Nephron (organoid): Measurements from ENCODE around the gene GARIN5A.
A peak's percentile ranks its signal among the peaks of the same experiment; 100 is the strongest.

ENCODE experiments used
- H3K27ac Mint-ChIP-seq, 3 experiments: 2 replicates each; pipeline ENCODE4 v1.8.0; 2020; ENCODE audit warnings: mixed read lengths in 3 of 3, mild to moderate bottlenecking in 2 of 3, moderate library complexity in 1 of 3
- H3K27me3 Mint-ChIP-seq: 2 replicates; pipeline ENCODE4 v1.8.0; 2021; ENCODE audit warnings: low read depth, mild to moderate bottlenecking, moderate library complexity, mixed read lengths
- H3K36me3 Mint-ChIP-seq: 2 replicates; pipeline ENCODE4 v1.8.0; 2020; ENCODE audit warnings: low read depth, mixed read lengths
- H3K4me1 Mint-ChIP-seq: 2 replicates; pipeline ENCODE4 v1.8.0; 2020; ENCODE audit warnings: mixed read lengths
- H3K4me3 Mint-ChIP-seq, 3 experiments: 2 replicates each; pipeline ENCODE4 v1.8.0; 2020; ENCODE audit warnings: mild to moderate bottlenecking in 3 of 3, mixed read lengths in 3 of 3, moderate library complexity in 2 of 3
- H3K9me3 Mint-ChIP-seq: 2 replicates; pipeline ENCODE4 v1.8.0; 2020; ENCODE audit warnings: mixed read lengths
- TF ChIP-seq, protein P1 (sequence below), 3 experiments: fragments of 200-600 bp; sonication (generic); IDR thresholded peaks; one replicate each; pipeline ENCODE4 v1.5.0; 2021; ENCODE audit warnings: antibody characterized with exemption in 3 of 3; ENCODE audit not compliant: unreplicated experiment in 3 of 3

The GARIN5A gene

DNA sequence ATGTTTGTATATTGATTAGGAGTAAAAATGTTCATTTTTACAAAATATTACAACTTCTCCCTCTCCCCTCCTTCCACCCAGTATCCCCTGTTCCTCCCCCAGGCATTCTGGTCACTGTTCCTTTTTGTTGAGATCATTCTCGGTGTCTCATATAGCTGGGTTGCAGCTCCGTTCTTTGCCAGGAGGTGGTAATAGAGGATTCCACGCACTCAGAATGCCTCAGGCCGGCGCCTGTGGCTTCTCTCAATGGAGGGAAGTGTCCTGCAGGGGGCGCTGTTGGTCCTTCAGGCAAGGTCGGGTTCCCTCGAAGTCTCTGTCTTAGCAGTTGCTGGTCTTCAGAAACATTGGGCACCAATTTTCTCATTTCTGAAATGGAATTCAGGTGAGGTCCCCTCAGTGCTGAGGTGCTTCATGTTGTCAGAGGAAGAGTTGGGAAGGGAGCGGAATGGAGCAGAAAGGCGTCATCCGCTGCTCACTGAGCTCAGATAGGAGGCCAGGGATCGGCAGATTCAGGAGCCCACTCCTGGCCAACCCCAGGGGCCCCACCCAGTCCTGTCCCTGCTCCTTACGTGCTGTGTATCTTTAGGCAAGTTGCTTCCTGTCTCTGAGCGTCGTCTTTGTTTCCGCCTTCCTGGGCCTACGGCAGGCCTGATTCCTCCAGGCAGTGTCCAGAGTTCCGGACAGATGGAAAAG lies 10.3 kb upstream of the GARIN5A start:
- H3K36me3 Mint-ChIP-seq: peaks cover 39% of the 10 kb centered on the region
- peak overlapping the region in 1 of 3 experiments; percentile 16 for H3K27ac Mint-ChIP-seq
- peaks cover 34% of the 10 kb centered on the region for H3K4me1 Mint-ChIP-seq
- H3K9me3 Mint-ChIP-seq: peaks cover 5% of the 10 kb centered on the region
- peak overlapping the region; percentile 6 to 48 (median 18) for H3K4me3 Mint-ChIP-seq
- H3K27me3 Mint-ChIP-seq: peaks cover 43% of the 10 kb centered on the region
- TF ChIP-seq, protein P1, sequence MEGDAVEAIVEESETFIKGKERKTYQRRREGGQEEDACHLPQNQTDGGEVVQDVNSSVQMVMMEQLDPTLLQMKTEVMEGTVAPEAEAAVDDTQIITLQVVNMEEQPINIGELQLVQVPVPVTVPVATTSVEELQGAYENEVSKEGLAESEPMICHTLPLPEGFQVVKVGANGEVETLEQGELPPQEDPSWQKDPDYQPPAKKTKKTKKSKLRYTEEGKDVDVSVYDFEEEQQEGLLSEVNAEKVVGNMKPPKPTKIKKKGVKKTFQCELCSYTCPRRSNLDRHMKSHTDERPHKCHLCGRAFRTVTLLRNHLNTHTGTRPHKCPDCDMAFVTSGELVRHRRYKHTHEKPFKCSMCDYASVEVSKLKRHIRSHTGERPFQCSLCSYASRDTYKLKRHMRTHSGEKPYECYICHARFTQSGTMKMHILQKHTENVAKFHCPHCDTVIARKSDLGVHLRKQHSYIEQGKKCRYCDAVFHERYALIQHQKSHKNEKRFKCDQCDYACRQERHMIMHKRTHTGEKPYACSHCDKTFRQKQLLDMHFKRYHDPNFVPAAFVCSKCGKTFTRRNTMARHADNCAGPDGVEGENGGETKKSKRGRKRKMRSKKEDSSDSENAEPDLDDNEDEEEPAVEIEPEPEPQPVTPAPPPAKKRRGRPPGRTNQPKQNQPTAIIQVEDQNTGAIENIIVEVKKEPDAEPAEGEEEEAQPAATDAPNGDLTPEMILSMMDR (IDR thresholded peaks at IDR 0.05; ENCODE audit: unreplicated experiment in 3 of 3): peak; percentile 22 to 50 (median 48)

- Mint-ChIP-seq H3K4me3 (no peak overlapping the region), H3K9me3 (peaks cover 1% of the 10 kb centered on the region), H3K27ac (no peak overlapping the region), H3K4me1 (peaks cover 19% of the 10 kb centered on the region), H3K27me3 (peaks cover 31% of the 10 kb centered on the region), H3K36me3 (peaks cover 43% of the 10 kb centered on the region)
- TF ChIP-seq, protein P1 (IDR thresholded peaks at IDR 0.05; ENCODE audit: unreplicated experiment in 3 of 3): no peak
Measured at GRCh38 chr19:50485284-50485955, 8.8 kb upstream of the GARIN5A start.

GRCh38 chr19:50482916-50483315 lies 6.3 kb upstream of the GARIN5A start:
- no peak overlapping the region for H3K27ac Mint-ChIP-seq
- H3K36me3 Mint-ChIP-seq: peaks cover 55% of the 10 kb centered on the region
- TF ChIP-seq, protein P1 (IDR thresholded peaks at IDR 0.05; ENCODE audit: unreplicated experiment in 3 of 3): no peak
- peaks cover 9% of the 10 kb centered on the region for H3K27me3 Mint-ChIP-seq
- H3K9me3 Mint-ChIP-seq: no peaks in the 10 kb centered on the region
- H3K4me3 Mint-ChIP-seq: no peak overlapping the region
- peaks cover 1% of the 10 kb centered on the region for H3K4me1 Mint-ChIP-seq

- Mint-ChIP-seq H3K27ac (no peak overlapping the region), H3K27me3 (peaks cover 3% of the 10 kb centered on the region), H3K4me3 (no peak overlapping the region), H3K36me3 (peaks cover 61% of the 10 kb centered on the region), H3K4me1 (peaks cover 7% of the 10 kb centered on the region), H3K9me3 (peaks cover 2% of the 10 kb centered on the region)
- TF ChIP-seq, protein P1 (IDR thresholded peaks at IDR 0.05; ENCODE audit: unreplicated experiment in 3 of 3): no peak
Measured at GRCh38 chr19:50482271-50482855, 5.7 kb upstream of the GARIN5A start.

DNA sequence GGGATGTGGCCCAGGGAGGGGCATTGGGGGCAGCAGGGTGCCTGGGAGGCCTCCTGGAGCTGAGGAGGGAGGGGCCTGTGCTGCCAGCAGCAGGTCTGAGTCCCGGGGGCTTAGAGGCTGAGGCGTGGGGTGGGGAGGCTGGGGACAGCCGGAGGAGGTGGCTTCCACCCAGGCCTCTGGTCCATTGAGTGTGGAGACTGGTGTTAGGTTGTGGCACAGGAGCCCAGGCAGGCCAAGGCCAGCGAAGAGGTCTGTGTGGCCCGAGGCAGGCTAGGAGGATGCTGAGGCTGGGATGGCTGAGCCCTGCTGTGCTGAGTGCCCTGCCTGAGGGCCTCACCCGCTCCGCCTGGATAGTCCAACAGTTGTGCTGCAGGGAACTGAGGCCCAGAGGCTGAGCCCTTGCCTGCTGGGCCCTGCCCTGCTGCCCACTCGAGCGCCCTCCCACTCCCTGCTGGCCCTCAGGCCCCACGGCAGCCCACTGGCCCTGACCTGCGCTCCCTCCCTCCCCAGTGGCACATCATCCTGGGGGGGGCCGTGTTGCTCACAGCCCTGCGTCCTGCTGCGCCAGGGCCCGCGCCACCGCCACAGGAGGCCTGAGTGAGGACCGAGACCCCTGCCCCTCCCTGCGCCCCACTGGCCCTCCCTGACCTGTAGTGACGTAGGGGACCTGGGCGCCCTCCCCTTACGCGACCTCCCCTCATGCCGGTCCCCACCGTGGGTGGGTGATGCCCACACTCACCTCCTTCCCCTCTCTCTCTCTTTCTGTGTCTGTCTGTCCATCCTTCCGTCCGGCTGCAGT lies 4.9 kb upstream of the GARIN5A start:
- Mint-ChIP-seq H3K4me1 (peaks cover 13% of the 10 kb centered on the region), H3K4me3 (no peak overlapping the region), H3K27me3 (no peaks in the 10 kb centered on the region), H3K36me3 (peaks cover 62% of the 10 kb centered on the region), H3K27ac (no peak overlapping the region), H3K9me3 (peaks cover 3% of the 10 kb centered on the region)
- TF ChIP-seq, protein P1 (IDR thresholded peaks at IDR 0.05; ENCODE audit: unreplicated experiment in 3 of 3): no peak
